Measurements from ENCODE around the gene CIAO3.
A peak's percentile ranks its signal among the peaks of the same experiment; 100 is the strongest.

The CIAO3 gene

GRCh38 chr16:702341-702740 lies 38.5 kb downstream of the CIAO3 start:
- POLR2A ChIA-PET (ENCODE audit: low non-redundant PET), result interaction anchor here (1.3 kb wide), 1 partner anchor 11 kb away, joined by 5 read pairs; no protein-coding TSS in a partner anchor
- CTCF ChIA-PET, result no interaction called here
- no peak overlapping the region for H3K27ac ChIP-seq
- no peak for DNase-seq (ENCODE audit: low spot score)
- no peak for TF ChIP-seq CTCF (conservative IDR thresholded peaks at IDR 0.05; ENCODE audit: low read depth)

- TF ChIP-seq CTCF (conservative IDR thresholded peaks at IDR 0.05; ENCODE audit: low read depth), result no peak
- H3K27ac ChIP-seq, result no peak overlapping the region
- ChIA-PET POLR2A (ENCODE audit: low non-redundant PET) (no interaction called here), CTCF (interaction anchor here (0.7 to 0.9 kb wide), 2 partner anchors 9 to 14 kb away, joined by 3 read pairs; no protein-coding TSS in a partner anchor)
- no peak for DNase-seq (ENCODE audit: low spot score)
Measured at GRCh38 chr16:700684-701584, 39.9 kb downstream of the CIAO3 start.

- ChIA-PET POLR2A (ENCODE audit: low non-redundant PET) (no interaction called here), CTCF (no interaction called here)
- no peak overlapping the region for H3K27ac ChIP-seq
- TF ChIP-seq CTCF (conservative IDR thresholded peaks at IDR 0.05; ENCODE audit: low read depth), result no peak
- no peak for DNase-seq (ENCODE audit: low spot score)
Measured at GRCh38 chr16:698911-699671, 41.7 kb downstream of the CIAO3 start.

- peak; percentile 82 for DNase-seq (ENCODE audit: low spot score)
- H3K27ac ChIP-seq, result peak overlapping the region; percentile 99
- no peak for TF ChIP-seq CTCF (conservative IDR thresholded peaks at IDR 0.05; ENCODE audit: low read depth)
- ChIA-PET POLR2A (ENCODE audit: low non-redundant PET) (interaction anchor here (0.6 to 1.9 kb wide), 4 partner anchors 11 to 45 kb away, joined by 3 to 9 read pairs (median 6); partner anchors contain the start of genes CIAO3 and JMJD8), CTCF (interaction anchor here (0.7 to 1.0 kb wide), 2 partner anchors 24 to 299 kb away, joined by 3 read pairs; no protein-coding TSS in a partner anchor)
Measured at GRCh38 chr16:695355-696089, 45.3 kb downstream of the CIAO3 start.

- ChIA-PET CTCF (no interaction called here), POLR2A (ENCODE audit: low non-redundant PET) (interaction anchor here (1.4 to 1.9 kb wide), 3 partner anchors 11 to 28 kb away, joined by 5 to 9 read pairs (median 8); partner anchors contain the start of gene JMJD8)
- H3K27ac ChIP-seq, result peak overlapping the region; percentile 99
- no peak for TF ChIP-seq CTCF (conservative IDR thresholded peaks at IDR 0.05; ENCODE audit: low read depth)
- DNase-seq (ENCODE audit: low spot score), result no peak
Measured at GRCh38 chr16:694863-695354, 45.9 kb downstream of the CIAO3 start.
